Breast epithelium (tissue), 3 donors: ENCODE data around the gene IDS.

Experiments used
- CTCF ChIP-seq, 3 donors: fragments of 450-650 bp; IDR thresholded peaks; one replicate each; pipeline ENCODE4 v1.5.1; 2016 to 2017; ENCODE audit warnings: antibody characterized with exemption in 3 of 3, mild to moderate bottlenecking in 3 of 3, moderate library complexity in 3 of 3
- POLR2A ChIP-seq: fragments of 450-650 bp; IDR thresholded peaks from one replicate; pipeline ENCODE4 v1.6.1; 2016; ENCODE audit warnings: antibody characterized with exemption, mild to moderate bottlenecking, moderate library complexity
- POLR2AphosphoS5 ChIP-seq, 3 donors: sonication (generic); formaldehyde crosslinking; IDR thresholded peaks; one replicate each; pipeline ENCODE4 v1.6.1; 2017; ENCODE audit warnings: antibody characterized with exemption in 3 of 3

GRCh38 chrX:149490100-149490499 is 15.0 kb downstream of the IDS start:
- TF ChIP-seq CTCF (IDR thresholded peaks at IDR 0.05) (no peak), POLR2A (no peak), POLR2AphosphoS5 (IDR thresholded peaks at IDR 0.05) (no peak)
